NOMO-1 treated with DMSO at 0.1 percent for 48 hours (cell line): ENCODE data around the gene SLC18A2.
A peak's percentile ranks its signal among the peaks of the same experiment; 100 is the strongest.

Experiments used
- DNase-seq: peaks from one replicate; lab custom pipeline; 2025; ENCODE audit not compliant: unreplicated experiment; lab: John Stamatoyannopoulos, UW

The SLC18A2 gene

DNA sequence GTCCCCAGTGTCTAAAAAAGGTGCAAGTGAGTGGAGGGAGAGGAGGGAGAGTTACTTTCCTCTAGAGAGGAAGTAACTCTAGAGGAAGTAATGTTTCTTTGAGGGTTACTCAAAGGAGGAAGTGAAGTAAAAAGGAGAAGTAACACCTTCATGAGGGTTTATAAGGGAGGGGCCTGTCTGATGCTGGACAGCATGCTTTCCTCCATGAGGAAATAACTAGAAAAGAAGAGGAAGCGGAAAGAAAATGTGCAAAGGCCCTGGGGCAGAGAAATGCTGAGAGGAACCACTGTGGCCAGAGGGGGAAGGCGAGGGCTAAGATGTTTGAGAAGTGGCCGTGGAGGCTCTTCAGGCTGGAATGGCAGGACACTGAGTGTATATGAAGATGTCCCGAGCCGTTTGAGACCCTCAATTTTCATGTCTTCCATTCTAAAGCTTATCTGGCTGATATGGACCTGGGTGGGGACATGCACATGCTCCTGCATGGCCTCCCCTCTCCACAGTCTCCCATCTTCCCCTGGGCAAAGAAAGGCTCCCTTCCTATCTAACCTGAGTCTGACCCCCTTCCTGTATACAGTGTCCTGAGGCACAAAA lies 3.4 kb upstream of the SLC18A2 start:
- DNase-seq, result peak; percentile 97

DNA sequence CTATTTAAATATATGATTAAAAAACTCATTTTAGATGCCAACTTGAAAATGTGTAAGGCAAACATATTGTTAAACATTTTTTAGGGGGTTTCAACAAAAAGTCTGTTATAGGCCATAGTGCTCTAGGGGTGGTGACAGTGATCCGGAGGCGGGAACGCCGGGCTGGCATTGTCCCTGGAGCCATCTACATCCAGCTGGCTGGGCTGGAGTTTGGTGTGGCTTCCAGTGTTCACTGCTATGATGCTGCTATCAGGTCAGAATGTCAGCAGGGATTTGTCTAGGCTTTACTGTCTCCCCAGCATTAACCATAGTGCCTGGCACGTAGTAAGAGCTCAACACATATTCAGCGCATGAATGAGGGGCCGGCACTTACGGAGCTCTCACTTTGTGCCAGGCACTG lies 1.9 kb upstream of the SLC18A2 start:
- DNase-seq, result no peak

DNA sequence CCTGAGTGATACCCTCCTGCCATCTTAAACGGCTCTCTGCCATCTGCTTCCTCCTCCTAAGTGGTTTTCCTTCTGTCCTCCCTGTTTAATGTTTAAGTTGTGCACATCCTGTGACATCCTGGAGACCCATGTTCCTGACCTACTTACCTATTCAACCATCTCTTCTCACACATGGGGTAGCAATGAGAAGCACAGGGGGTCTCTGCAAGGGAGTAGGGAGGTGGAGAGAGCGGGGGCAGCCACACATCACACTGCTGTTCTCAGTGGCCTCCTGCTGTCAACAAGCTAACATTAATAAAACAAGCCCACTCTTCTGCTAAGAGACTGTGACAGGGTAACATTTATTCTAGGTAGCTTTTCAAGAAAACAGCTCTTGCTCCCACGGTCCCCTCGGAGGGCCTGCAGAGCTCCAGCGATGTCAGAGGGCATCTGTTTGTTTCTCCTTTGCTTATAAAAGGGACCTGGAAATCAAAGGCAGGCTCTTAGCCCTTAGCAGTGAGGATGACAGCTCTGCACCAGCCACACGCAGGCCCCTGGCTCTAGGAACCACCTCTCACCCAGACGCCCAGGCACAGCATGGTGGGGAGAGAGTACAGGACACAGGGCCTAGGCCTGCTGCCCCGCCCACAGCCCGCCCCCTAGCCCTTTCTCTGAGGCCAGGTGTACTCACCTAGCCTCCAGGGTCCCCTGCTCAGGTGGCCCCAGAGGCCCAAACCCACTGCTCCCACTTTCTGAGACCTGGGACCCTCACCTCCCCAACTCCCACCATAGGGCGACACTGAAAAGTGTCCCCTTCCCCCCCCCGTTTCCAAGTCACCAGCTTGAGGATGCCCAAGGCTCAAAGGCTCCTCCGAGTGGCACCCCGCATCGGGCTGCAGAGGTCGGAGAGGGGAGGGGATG lies 943 bp upstream of the SLC18A2 start:
- no peak for DNase-seq

DNA sequence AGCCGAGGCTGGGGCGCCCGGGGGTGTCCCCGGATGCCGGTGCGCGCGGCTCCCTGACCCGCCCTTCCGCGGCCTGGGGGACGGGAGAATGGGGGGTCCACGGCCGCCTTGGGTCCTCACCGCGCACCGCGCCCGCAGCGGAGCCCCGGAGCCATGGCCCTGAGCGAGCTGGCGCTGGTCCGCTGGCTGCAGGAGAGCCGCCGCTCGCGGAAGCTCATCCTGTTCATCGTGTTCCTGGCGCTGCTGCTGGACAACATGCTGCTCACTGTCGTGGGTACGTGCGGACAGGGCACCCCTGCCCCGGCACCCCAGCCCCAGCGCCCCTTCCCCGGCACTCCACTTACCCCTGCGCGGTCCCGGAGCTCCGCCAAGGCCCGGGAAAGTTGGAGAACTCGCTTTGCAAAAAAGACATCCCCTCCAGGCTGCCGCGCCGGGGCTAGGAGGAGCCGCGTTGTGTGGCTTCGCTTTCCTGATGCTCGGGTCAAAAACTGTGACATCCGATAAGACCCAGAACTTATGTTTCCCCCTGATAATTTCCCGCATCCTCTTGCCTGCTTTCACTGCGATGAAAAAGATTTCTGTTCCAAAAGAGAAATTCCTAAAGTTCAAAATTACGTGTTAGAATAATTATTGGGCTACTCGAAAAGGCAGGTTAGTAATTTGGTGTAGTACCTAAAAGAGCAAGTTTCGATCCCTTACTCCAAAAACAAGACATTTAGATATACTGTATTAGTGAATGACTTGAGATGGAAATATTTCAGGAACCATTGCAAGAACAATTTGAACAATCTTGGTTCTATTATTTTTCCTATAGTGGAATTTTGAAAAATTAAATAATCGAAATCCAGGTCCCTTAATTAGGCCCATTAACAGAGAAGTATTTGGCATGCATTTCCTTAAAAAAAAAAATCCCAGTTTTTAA lies 888 bp downstream of the SLC18A2 start:
- DNase-seq, result no peak

DNA sequence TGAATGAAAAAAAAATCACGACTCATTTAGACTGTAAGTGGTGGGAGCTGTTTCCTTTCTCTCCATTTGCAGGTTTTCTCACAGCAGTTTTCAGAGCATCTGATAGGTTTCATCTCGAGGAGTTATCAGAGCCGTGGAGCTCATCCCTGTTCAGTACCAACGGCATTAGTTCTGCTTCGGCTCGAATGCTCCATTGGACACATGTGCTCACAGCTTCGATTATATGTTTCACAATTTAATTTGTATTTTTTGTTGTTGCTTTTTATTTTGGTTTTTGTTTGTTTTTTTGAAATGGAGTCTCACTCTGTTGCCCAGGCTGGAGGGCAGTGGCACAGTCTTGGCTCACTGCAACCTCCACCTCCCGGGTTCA lies 1.5 kb downstream of the SLC18A2 start:
- DNase-seq, result no peak

DNA sequence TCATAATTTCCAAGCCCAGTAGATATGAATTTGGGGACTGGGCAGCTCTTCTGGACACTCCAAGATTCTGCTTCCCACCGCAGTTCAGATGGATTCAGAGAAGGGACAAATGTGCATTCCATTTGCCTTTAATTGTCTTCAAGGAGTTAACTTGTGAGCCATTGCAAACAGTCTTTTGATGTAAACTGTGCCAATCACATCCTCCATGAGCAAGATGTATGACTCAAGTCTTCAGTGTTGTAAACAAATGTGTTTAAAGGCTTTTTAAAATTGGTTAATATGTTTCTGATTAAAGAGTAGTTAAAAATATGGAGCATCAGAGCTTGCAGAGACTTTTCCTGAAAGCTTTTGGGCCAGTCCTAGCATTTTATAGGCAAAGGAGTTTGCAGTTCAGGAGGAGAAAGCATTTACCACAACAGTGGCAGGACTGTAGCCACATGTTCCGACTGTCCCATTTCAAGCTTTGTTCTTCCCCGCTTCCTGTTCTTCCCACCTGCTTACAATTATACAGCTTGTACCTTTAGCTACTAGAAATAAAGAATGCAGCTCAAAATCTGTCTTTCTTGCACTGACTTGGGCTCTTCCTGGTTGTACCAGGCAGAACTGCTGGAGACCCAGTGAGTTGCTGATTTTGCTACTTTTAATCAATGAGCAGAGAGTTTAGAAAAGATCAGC lies 6.2 kb downstream of the SLC18A2 start:
- DNase-seq, result no peak

DNA sequence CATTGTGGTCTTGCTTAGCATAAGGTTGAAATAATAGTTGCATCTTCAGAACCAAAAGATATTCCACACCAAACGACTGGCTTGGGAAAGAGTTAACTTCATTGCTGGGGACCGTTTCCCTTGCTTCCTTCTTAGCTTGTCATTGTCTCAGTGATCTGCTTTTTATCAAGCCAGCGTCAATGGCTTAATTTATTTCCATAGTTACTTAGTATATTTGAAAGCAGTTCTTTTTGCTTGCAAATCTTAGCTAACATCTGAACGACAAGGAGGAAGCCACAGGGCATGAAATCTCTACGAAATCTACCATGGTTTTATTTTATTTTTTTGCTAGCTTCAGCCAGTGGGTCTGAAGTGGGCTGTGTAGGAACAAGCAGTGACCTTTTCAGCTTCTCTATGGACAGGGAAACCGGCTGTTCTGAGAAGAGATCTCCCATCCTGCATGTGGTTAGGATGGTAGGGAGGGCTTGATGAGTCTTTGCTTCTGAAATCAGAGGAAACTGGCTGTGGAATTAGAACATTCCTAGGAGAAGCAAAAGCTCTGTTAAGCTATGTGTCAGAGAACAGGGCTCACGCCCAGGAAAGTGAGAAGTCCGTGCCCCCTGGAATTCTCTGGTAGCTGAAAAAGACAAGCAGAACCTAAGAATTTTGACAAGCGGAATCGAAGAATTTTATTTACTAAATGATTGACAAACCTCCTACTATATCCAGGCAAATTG lies 8.0 kb downstream of the SLC18A2 start:
- DNase-seq, result no peak

DNA sequence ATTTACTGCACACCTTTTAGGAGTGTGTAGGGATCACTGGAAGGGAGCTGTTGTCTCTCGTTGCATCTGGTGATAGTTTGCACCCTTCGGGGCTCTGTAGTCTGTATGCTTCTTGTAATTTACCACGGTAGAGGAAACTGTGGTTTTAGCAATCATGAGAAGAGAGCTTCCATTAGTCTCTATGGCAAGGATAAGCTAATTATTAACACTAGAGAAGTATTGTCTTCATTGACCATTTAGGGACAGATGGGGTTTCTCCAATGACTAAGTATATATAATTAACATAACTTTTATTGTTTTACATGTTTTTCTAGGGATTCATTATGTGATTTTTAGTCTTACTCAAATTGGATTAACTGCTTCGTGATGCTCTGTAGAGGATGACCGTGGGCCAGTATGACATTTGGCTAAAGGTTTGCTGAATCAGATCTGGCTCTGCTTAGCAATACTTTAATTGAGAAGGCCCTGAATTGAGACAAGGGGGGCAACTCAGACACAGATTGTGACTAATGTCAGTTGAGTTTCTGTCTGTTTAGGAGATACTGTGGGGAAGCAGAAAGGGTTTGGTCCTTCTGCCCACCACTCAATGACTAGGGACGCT lies 8.7 kb downstream of the SLC18A2 start:
- no peak for DNase-seq

DNA sequence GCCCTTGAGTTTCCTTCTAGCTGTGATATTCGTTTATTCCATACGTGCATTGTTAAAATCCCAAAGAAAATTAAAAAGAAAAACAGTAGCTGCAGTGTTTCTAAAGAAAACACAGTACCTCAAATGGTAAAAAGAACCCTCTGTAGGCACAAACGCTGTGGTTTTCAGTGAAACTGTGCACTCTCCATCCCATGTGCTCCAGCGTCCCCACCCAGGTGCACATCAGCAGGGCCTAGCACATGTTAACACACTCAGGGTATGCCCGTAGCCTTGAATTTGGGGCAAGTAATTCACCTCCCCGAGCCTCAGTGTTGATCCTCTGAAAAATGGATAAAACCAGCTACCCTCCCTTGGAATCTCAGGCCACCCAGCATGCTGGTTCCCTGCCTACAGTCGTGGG lies 9.5 kb downstream of the SLC18A2 start:
- DNase-seq, result no peak

DNA sequence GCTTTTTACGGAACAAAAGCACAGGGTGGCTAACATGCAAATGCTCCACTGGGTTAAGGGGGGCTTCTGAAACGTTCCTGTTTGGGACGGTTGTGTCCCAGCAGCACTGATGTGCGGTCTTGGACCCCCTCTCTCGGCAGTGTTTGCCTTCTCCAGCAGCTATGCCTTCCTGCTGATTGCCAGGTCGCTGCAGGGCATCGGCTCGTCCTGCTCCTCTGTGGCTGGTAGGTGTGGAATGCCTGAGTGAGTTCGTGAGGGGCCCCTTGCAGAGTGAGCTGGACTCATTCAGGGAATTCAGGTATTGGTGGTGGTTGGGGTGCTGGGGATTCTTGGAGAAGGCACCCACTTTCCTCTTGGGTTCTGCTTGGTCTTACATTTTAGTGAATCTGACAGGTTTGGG lies 13.0 kb downstream of the SLC18A2 start:
- DNase-seq, result no peak

DNA sequence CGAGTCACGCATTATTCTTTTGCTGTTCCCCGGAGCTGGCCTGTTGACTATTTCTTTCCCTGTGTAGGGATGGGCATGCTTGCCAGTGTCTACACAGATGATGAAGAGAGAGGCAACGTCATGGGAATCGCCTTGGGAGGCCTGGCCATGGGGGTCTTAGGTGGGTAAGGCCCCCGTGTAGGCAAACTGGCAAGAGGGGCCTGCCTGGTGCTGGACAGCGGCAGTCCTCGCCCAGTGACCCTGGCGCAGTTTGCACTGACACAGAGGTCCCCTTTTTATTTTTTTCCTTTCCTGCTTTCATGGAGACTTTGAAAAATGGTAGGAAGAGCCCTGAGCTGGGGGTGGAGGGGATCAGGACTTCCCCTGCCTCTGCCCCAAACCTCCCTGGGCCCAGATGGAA lies 13.4 kb downstream of the SLC18A2 start:
- DNase-seq, result no peak

DNA sequence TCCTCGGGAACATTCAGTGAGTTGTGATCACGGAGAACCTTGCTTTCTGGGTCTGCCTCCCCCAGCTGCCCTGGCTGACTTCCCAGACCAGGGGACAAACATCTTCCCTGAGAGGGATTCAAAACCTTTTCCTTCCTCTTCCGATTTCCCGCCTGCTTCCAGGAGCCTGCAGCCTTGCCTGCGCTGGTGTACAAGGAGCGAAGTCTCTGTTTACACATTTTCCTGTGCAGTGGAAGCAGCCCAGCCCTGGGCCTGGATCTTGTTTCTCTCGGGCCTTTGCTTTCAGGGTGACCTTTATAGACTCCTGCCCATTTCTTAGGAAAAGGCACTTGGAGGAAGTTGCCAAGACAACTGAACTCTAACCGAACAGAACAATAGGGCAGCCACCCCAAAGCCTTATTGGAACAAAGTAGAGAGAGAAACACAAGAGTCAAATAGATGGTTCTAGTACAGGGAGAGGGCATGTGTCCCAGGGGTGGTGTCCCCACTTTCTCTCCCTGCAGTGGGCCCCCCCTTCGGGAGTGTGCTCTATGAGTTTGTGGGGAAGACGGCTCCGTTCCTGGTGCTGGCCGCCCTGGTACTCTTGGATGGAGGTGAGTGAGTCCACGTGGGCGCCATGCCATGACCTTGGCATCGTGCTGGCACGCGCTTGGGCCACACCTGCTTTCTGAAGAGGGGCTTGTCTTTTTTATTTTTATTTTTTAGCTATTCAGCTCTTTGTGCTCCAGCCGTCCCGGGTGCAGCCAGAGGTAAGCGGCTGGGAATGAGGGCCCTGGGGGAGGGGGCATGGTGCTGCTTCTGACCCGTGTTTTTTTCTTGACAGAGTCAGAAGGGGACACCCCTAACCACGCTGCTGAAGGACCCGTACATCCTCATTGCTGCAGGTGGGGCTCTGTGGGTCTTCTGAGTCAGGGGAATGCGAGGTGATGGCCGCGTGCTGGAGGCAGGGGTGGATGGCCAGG lies 14.1 kb downstream of the SLC18A2 start:
- no peak for DNase-seq

DNA sequence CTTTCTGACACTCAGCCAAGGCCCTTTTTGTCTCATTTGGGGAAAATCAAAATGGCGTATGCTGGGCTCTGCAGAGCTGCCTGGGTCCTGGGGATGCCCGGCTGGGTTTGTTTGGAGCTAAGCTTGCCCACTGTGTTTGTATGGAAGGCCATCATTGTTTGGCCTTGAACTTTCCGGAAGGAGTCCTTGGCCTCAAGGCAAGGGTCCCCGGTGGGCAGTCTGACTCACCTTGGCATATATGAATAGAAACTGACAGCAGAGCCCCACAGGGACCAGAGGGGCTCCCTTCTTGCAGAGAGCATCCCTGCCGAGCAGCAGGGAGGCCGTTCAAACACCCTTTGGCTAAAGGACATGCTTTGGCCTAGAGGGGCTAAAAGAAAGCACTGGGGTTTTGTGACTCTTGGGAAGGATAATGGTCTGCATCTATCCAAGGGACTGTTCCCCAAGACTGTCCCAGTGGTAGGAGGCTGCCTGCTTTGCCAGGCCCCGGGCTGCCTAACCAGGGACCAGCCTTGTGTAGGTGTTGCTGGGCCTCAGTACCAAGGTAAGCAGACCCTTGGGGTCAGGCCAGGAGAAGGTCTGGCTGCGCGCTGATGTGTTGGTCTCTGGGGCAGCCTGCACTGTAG lies 15.0 kb downstream of the SLC18A2 start:
- no peak for DNase-seq

DNA sequence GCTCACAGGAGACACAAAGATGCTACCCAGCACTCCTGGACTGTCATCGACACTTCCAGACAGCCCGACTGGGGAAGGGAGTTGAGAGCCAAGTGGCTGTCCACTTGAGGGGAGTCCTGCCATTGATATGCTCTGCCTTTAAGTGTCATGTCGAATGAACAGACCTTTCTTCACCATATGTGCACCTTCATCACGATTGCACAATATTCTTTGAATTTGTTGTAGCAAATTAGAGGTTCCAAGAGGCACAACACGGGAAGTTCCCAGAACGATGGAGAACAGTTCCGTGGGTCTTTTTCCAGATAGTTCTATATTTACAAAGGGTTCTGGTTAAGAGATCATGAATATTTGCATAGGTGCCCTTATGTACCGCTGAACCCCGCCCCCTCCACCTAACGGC lies 16.0 kb downstream of the SLC18A2 start:
- no peak for DNase-seq

DNA sequence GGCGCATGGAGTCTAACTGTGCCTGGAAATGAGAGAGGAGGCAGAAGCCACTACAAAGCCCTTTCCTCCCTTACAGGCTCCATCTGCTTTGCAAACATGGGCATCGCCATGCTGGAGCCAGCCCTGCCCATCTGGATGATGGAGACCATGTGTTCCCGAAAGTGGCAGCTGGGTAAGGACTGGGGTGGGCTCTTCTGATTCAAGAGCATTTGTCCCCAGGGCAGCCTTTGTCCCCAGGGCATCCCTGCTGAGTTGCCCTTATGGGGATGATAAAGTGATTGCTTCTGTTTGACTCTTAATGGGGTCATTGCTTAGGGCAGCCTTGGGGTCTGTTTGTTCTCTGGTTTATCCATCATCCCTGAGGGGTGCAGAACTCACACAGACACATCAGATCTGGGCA lies 16.8 kb downstream of the SLC18A2 start:
- DNase-seq, result no peak

DNA sequence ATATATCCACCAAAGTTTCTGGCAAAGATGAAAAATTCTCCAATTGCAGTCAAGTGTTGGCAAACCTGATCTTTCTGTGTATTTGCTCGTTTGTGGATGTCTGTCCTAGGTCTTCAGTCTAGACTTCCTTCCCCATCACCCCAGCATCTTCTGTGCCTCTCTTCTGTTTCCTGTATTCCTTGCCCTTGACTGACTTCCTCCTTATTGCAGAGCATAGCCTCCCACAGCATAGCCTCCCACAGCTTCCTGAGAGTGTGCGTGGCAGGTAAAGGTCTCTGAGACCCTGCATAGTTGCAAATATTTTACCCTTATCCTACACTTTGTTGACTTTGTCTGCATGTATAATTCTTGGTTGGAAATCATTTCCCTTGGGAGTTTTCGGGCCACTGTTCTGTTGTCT lies 18.4 kb downstream of the SLC18A2 start:
- peak; percentile 23 for DNase-seq

DNA sequence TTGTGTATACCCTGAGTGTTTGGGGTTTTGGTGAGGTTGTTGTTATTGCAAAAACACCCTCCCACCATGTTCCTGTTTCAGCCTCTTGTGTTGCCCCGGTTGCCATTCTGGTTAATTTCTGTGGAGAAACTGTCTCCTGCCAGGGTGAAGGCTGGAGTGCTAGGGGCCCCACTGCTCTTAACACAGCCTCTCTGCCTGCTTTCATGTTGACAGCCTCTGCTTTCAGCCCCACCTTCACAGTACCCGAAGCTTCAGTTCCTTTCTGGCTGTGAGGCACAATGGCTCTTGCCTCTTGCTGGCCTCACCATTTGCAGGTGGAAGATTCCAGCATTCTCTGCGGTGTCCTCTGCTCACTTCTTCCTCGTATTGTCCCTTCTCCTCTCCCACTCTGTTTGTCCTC lies 19.2 kb downstream of the SLC18A2 start:
- DNase-seq, result peak; percentile 19

DNA sequence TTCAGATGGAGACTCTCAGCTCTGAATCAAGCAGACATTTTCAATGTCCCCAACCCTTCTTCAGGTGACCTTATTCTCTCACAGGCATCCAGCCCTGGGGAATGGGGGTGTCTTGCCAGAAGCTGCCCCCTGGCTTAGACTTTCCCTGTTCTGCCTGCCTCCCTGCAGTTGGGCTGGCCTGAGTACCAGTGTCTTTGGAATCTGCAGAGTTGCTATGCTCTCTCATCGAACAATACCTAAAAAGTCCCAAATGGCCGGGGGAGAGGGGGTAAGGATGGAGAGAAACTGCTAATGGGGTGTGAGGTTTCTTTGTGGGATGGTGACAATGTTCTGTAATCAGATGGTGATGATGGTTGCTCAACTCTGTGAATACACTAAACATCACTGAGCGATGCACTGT lies 20.6 kb downstream of the SLC18A2 start:
- DNase-seq, result no peak
